GM23338 (cell line): ENCODE measurements around the gene FAM20A. TPM values are rescaled to one million over a fixed set of nuclear protein-coding genes. Genes with fewer than 3 reads are reported as not detected.

Experiments
- ATAC-seq: fragments of 200-7000 bp; cut with Tn5 transposase; 3 replicates; pipeline ENCODE4 v1.9.1; 2020
- DNase-seq: peaks from one replicate; pipeline ENCODE4 v3.0.0-alpha.2; 2015; ENCODE audit warnings: low spot score
- H2AFZ ChIP-seq: fragments of 200-600 bp; sonication (generic); 2 replicates; pipeline ENCODE4 v1.8.0; 2016; ENCODE audit warnings: antibody characterized with exemption, mild to moderate bottlenecking, moderate library complexity
- H3F3A ChIP-seq: fragments of 200-600 bp; sonication (generic); replicated peaks from 2 replicates; pipeline ENCODE4 v1.8.0; 2017; ENCODE audit warnings: antibody characterized with exemption, mixed run types, low read depth
- H3K27ac ChIP-seq: fragments of 200-600 bp; sonication (generic); 2 replicates; pipeline ENCODE4 v1.6.1; 2016; ENCODE audit warnings: low read depth
- H3K27me3 ChIP-seq: fragments of 200-600 bp; sonication (generic); 2 replicates; pipeline ENCODE4 v1.8.0; 2016; ENCODE audit warnings: mild to moderate bottlenecking, mixed run types, moderate library complexity; ENCODE audit not compliant: insufficient read depth
- H3K36me3 ChIP-seq: fragments of 200-600 bp; sonication (generic); 2 replicates; pipeline ENCODE4 v1.8.0; 2016; ENCODE audit warnings: mild to moderate bottlenecking; ENCODE audit not compliant: insufficient read depth
- H3K4me1 ChIP-seq: fragments of 200-600 bp; sonication (generic); 2 replicates; pipeline ENCODE4 v1.8.0; 2016; ENCODE audit warnings: mild to moderate bottlenecking, moderate library complexity; ENCODE audit not compliant: insufficient read depth
- H3K4me2 ChIP-seq: fragments of 200-600 bp; sonication (generic); 2 replicates; pipeline ENCODE4 v1.7.1; 2017; ENCODE audit warnings: mixed run types
- H3K4me3 ChIP-seq: fragments of 200-600 bp; sonication (generic); 2 replicates; pipeline ENCODE4 v1.6.1; 2016; ENCODE audit warnings: mixed run types
- H3K79me2 ChIP-seq: fragments of 200-600 bp; sonication (generic); replicated peaks from 2 replicates; pipeline ENCODE4 v1.8.0; 2017; ENCODE audit warnings: mild to moderate bottlenecking; ENCODE audit not compliant: insufficient read depth
- H3K9me2 ChIP-seq: fragments of 200-600 bp; sonication (generic); 2 replicates; pipeline ENCODE4 v1.8.0; 2017; ENCODE audit not compliant: insufficient read depth
- H4K20me1 ChIP-seq: fragments of 200-600 bp; sonication (generic); replicated peaks from 2 replicates; pipeline ENCODE4 v1.8.0; 2017; ENCODE audit warnings: mild to moderate bottlenecking; ENCODE audit not compliant: insufficient read depth
- H3K27ac Mint-ChIP-seq: 2 replicates; pipeline ENCODE4 v1.8.0; 2020; ENCODE audit warnings: inconsistent platforms, mild to moderate bottlenecking, moderate library complexity, mixed read lengths
- H3K27me3 Mint-ChIP-seq: 3 replicates; pipeline ENCODE4 v1.8.0; 2022; ENCODE audit warnings: low read depth, mild to moderate bottlenecking, moderate library complexity, mixed read lengths, inconsistent platforms; ENCODE audit not compliant: insufficient read depth, poor library complexity
- H3K36me3 Mint-ChIP-seq: 3 replicates; pipeline ENCODE4 v1.8.0; 2021; ENCODE audit warnings: low read depth, mild to moderate bottlenecking, inconsistent platforms, moderate library complexity, mixed read lengths
- H3K4me1 Mint-ChIP-seq: 3 replicates; pipeline ENCODE4 v1.8.0; 2020; ENCODE audit warnings: mild to moderate bottlenecking, inconsistent platforms, mixed read lengths
- H3K4me3 Mint-ChIP-seq: 3 replicates; pipeline ENCODE4 v1.8.0; 2021; ENCODE audit warnings: moderate library complexity, mild to moderate bottlenecking, inconsistent platforms, mixed read lengths
- H3K9me3 Mint-ChIP-seq: 3 replicates; pipeline ENCODE4 v1.8.0; 2020; ENCODE audit warnings: moderate library complexity, mild to moderate bottlenecking, inconsistent platforms, mixed read lengths
- CREB1 ChIP-seq: fragments of 250-450 bp; sonication (Bioruptor Pico); IDR thresholded peaks from 2 replicates; pipeline ENCODE4 v1.5.0; 2020; ENCODE audit warnings: low read depth, mild to moderate bottlenecking, moderate library complexity
- EZH2 ChIP-seq: fragments of 200-600 bp; sonication (generic); IDR thresholded peaks from one replicate; pipeline ENCODE4 v1.8.0; 2017; ENCODE audit warnings: antibody characterized with exemption, mild to moderate bottlenecking, low read depth; ENCODE audit not compliant: unreplicated experiment
- EZH2phosphoT487 ChIP-seq: fragments of 200-600 bp; sonication (generic); IDR thresholded peaks from one replicate; pipeline ENCODE4 v1.8.1; 2018; ENCODE audit warnings: antibody characterized with exemption; ENCODE audit not compliant: unreplicated experiment
- POLR2AphosphoS5 ChIP-seq: IDR thresholded peaks from 2 replicates; pipeline ENCODE4 v1.6.1; 2016; ENCODE audit warnings: antibody characterized with exemption, low read depth
- STAT1 ChIP-seq: IDR thresholded peaks from one replicate; pipeline ENCODE4 v1.6.1; 2016; ENCODE audit warnings: antibody characterized with exemption; ENCODE audit not compliant: unreplicated experiment
- ZNF114 ChIP-seq: fragments of 250-450 bp; sonication (Bioruptor Pico); IDR thresholded peaks from 2 replicates; pipeline ENCODE4 v1.5.0; 2020; ENCODE audit warnings: mild to moderate bottlenecking, moderate library complexity
- polyA plus RNA-seq: library from polyadenylated mRNA; unstranded; fragments of >200 nt; fragmentation: Nextera tagmentation; extraction: Ambion mirVana; gene quantifications from 2 replicates; pipeline ENCODE4 v1.2.1, GENCODE V29; 2016
- total RNA-seq: library from RNA; depleted of rRNA; stranded (reverse); fragments of >200 nt; shearing (Covaris generic); gene quantifications from 2 replicates; pipeline ENCODE4 v1.2.3, GENCODE V29; 2014
- TF ChIP-seq, protein P1 (sequence below), 2 experiments: fragments of 200-600 bp in 1 of 2; sonication (generic) in 1 of 2; conservative IDR thresholded peaks; 2 replicates each; pipeline versions ENCODE4 v1.5.1 to v1.6.1; 2016 to 2017; ENCODE audit warnings: antibody characterized with exemption in 2 of 2, low read depth in 2 of 2, mild to moderate bottlenecking in 2 of 2, moderate library complexity in 1 of 2

FAM20A gene
- total and polyA plus RNA-seq, 2 experiments from 2014 or later, result 1.3 to 1.6 TPM

DNA sequence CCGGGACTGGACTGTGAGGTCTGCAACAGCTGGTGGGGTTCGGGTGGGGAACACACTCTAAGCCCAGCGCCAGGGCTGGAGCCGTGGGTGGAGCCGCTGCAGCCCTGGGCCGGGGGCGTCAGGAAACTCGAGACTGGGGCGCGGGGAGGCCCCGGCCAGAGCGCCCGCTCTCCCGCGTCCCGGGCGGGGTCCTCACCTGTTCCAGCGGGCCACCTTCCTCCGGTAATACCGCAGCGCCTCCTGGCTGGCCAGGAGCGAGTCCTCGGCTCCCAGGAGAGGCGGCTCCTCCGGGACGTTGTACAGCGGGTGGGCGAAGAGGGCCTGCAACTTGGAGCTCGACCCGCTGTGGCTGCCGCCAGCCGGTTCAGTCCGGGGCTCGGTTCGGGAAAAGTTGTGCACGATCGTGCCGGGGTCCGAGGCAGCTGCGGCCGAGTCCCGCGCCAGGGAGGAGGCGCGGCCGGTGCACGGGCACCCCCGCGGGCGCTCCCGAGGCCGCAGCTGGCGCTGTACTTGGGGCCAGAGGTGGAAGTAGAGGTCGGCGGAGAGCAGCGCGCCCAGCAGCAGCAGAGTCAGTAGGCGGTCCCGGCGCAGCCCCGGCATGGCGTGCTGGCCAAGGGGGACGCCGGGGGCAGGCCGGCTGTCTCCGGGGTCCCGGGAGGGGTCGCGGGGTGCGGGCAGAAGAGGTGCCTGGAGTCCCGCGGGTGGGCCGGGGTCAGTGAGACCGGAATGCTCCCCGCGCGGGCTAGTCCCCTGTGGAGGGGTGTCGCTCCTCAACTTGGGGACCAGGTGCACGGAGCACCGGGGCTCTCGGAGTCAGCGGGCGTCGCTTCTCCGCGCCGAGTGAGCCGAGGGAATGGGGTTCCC, 868 bp downstream of the FAM20A start:
- peaks cover 42% of the 10 kb centered on the region for H3K27me3 ChIP-seq
- 0 out of 2 replicates have a peak, but pooled peaks cover 2% of the 10 kb centered on the region for H3F3A ChIP-seq
- H4K20me1 ChIP-seq, result no peaks in the 10 kb centered on the region
- peaks cover 27% of the 10 kb centered on the region for H3K27me3 Mint-ChIP-seq
- no peaks in the 10 kb centered on the region for H3K36me3 ChIP-seq
- peak; percentile 84 for DNase-seq
- peaks cover 38% of the 10 kb centered on the region for H3K4me1 ChIP-seq
- H3K36me3 Mint-ChIP-seq, result no peaks in the 10 kb centered on the region
- no peak overlapping the region for H3K27ac ChIP-seq
- H3K4me3 Mint-ChIP-seq, result peak overlapping the region; percentile 75
- peak overlapping the region; percentile 95 for H3K4me2 ChIP-seq
- H3K27ac Mint-ChIP-seq, result no peak overlapping the region
- peak overlapping the region; percentile 97 for H2AFZ ChIP-seq
- H3K4me1 Mint-ChIP-seq, result peaks cover 25% of the 10 kb centered on the region
- TF ChIP-seq POLR2AphosphoS5 (0 out of 2 replicates have a peak, but pooled peaks have one; percentile 6), EZH2phosphoT487 (no peak), EZH2 (peak; percentile 23)
- TF ChIP-seq, protein P1, sequence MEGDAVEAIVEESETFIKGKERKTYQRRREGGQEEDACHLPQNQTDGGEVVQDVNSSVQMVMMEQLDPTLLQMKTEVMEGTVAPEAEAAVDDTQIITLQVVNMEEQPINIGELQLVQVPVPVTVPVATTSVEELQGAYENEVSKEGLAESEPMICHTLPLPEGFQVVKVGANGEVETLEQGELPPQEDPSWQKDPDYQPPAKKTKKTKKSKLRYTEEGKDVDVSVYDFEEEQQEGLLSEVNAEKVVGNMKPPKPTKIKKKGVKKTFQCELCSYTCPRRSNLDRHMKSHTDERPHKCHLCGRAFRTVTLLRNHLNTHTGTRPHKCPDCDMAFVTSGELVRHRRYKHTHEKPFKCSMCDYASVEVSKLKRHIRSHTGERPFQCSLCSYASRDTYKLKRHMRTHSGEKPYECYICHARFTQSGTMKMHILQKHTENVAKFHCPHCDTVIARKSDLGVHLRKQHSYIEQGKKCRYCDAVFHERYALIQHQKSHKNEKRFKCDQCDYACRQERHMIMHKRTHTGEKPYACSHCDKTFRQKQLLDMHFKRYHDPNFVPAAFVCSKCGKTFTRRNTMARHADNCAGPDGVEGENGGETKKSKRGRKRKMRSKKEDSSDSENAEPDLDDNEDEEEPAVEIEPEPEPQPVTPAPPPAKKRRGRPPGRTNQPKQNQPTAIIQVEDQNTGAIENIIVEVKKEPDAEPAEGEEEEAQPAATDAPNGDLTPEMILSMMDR (conservative IDR thresholded peaks at IDR 0.05; ENCODE audit: low read depth in 2 of 2), result peak; percentile 50 to 73
- peaks cover 11% of the 10 kb centered on the region; the same call in 1 of the 2 replicates for H3K9me2 ChIP-seq
- H3K9me3 Mint-ChIP-seq, result no peaks in the 10 kb centered on the region; the same call in 2 of the 3 replicates
- peak; percentile 85 for ATAC-seq
- peak overlapping the region; percentile 81 for H3K4me3 ChIP-seq
- H3K79me2 ChIP-seq, result no peaks in the 10 kb centered on the region; the same call in 1 of the 2 replicates

DNA sequence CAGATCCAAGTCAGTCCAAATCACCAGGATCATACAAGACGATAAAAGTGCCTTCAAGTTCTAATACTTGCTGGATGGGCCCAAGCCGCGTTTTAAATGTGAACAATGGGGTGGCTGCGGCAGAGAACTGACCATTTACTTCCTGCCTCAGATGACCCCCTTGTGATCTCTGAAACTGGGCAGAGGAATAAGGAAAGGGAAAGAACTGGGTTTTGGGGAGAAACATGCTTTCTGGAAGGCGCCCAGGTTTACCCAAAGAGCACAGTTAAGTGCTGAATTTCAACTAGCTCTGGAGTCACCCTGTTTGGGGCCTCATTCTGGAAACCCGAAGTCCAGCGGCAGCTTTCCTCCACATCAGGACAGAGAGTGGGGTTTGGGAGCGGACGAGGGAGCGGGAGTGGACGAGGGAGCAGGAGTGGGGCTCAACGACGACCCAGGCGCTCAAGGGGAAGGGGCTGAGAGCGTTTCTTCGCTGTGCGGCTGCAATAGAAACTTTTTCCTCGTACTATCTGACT, 1.6 kb downstream of the FAM20A start:
- 0 out of 2 replicates have a peak, but pooled peaks cover 7% of the 10 kb centered on the region for H3K9me2 ChIP-seq
- Mint-ChIP-seq H3K36me3 (no peaks in the 10 kb centered on the region), H3K4me1 (peaks cover 21% of the 10 kb centered on the region), H3K27ac (no peak overlapping the region), H3K9me3 (no peaks in the 10 kb centered on the region; the same call in 2 of the 3 replicates), H3K27me3 (peaks cover 25% of the 10 kb centered on the region), H3K4me3 (peak overlapping the region; percentile 75)
- H3K4me1 ChIP-seq, result peaks cover 32% of the 10 kb centered on the region
- 0 out of 2 replicates have a peak, but pooled peaks cover 2% of the 10 kb centered on the region for H3F3A ChIP-seq
- H3K27ac ChIP-seq, result no peak overlapping the region
- peak overlapping the region; percentile 95 for H3K4me2 ChIP-seq
- ATAC-seq, result no peak
- no peaks in the 10 kb centered on the region; the same call in 1 of the 2 replicates for H3K79me2 ChIP-seq
- no peaks in the 10 kb centered on the region for H4K20me1 ChIP-seq
- peak overlapping the region; percentile 97 for H2AFZ ChIP-seq
- peak overlapping the region; percentile 81 for H3K4me3 ChIP-seq
- TF ChIP-seq EZH2, result peak; percentile 12
- TF ChIP-seq STAT1, result no peak
- no peaks in the 10 kb centered on the region for H3K36me3 ChIP-seq
- peak; percentile 28 for DNase-seq
- H3K27me3 ChIP-seq, result peaks cover 42% of the 10 kb centered on the region

DNA sequence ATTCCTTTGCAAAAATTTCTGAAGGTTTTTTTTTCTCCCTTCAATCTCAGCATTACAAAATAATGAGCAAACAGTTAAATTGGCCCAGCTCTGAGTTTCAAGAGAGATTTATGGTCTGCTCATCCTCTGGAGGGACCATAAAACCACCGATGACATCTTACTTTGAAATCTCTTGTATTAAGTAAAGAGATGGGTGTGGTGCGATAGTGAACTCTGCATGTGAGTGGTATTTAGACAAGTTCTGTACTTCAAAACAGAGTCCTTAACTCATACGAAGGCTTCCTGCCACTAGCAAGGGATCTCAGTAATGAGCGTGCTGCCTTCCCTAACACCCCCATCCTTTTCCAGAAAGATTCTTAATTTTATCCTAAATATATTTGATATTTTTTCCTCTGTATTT, 2.1 kb downstream of the FAM20A start:
- ATAC-seq, result no peak
- H3K4me3 Mint-ChIP-seq, result no peak overlapping the region; the same call in 2 of the 3 replicates
- H4K20me1 ChIP-seq, result no peaks in the 10 kb centered on the region
- peaks cover 25% of the 10 kb centered on the region for H3K27me3 Mint-ChIP-seq
- H3K9me2 ChIP-seq, result 0 out of 2 replicates have a peak, but pooled peaks cover 7% of the 10 kb centered on the region
- no peak overlapping the region for H2AFZ ChIP-seq
- no peak for DNase-seq
- no peaks in the 10 kb centered on the region; the same call in 2 of the 3 replicates for H3K9me3 Mint-ChIP-seq
- H3K79me2 ChIP-seq, result no peaks in the 10 kb centered on the region; the same call in 1 of the 2 replicates
- peaks cover 42% of the 10 kb centered on the region for H3K27me3 ChIP-seq
- H3K36me3 Mint-ChIP-seq, result no peaks in the 10 kb centered on the region
- 0 out of 2 replicates have a peak, but pooled peaks cover 2% of the 10 kb centered on the region for H3F3A ChIP-seq
- H3K4me2 ChIP-seq, result peak overlapping the region; percentile 95
- peaks cover 32% of the 10 kb centered on the region for H3K4me1 ChIP-seq
- H3K27ac Mint-ChIP-seq, result no peak overlapping the region
- no peak overlapping the region for H3K27ac ChIP-seq
- peaks cover 21% of the 10 kb centered on the region for H3K4me1 Mint-ChIP-seq
- peak overlapping the region; percentile 81; the same call in 1 of the 2 replicates for H3K4me3 ChIP-seq
- H3K36me3 ChIP-seq, result no peaks in the 10 kb centered on the region
- TF ChIP-seq CREB1 (CRISPR knock-in tag) (no peak), EZH2phosphoT487 (no peak), ZNF114 (CRISPR knock-in tag) (no peak)
- TF ChIP-seq, protein P1 (conservative IDR thresholded peaks at IDR 0.05; ENCODE audit: low read depth in 2 of 2), result no peak
